ENCODE measurements around the gene LHX4. TPM values are rescaled to one million over a fixed set of nuclear protein-coding genes. Genes with fewer than 3 reads are reported as not detected.

Gene LHX4
- total and polyA plus RNA-seq, 9 of the 15 experiments (the other 6 are each of a cell fraction or from before 2014, with no cell fraction given): 0.01 to 0.11 (median 0.07) TPM; not detected in 5

GRCh38 chr1:180213401-180214170 lies 16.5 kb upstream of the LHX4 start (continued):
- TF ChIP-seq SP1 (CRISPR knock-in tag; IDR thresholded peaks at IDR 0.05) (no peak), ETS2 (tag; IDR thresholded peaks at IDR 0.05; ENCODE audit: borderline replicate concordance, poor library complexity, severe bottlenecking) (no peak), ZNF311 (CRISPR knock-in tag; IDR thresholded peaks at IDR 0.05) (no peak), RAD21 (CRISPR knock-in tag; conservative IDR thresholded peaks at IDR 0.05 in 1 of 2, IDR thresholded peaks at IDR 0.05 in 1 of 2) (peak; percentile 39 to 63; a peak in 3 of 4 replicates), TFAP4 (CRISPR knock-in tag; IDR thresholded peaks at IDR 0.05; ENCODE audit: borderline replicate concordance) (peak; percentile 38), KLF16 (IDR thresholded peaks at IDR 0.05) (no peak), MED1 (CRISPR knock-in tag; IDR thresholded peaks at IDR 0.05; ENCODE audit: borderline replicate concordance) (no peak), NR1H2 (CRISPR knock-in tag; IDR thresholded peaks at IDR 0.05) (no peak), MYC (IDR thresholded peaks at IDR 0.05; ENCODE audit: low read depth, low read length) (0 out of 2 replicates have a peak, but pooled peaks have one; percentile 10), MYC (CRISPR knock-in tag; IDR thresholded peaks at IDR 0.05; ENCODE audit: borderline replicate concordance, low read depth) (no peak), EWSR1 (IDR thresholded peaks at IDR 0.05; ENCODE audit: borderline replicate concordance, low read depth, partially characterized antibody) (no peak), U2AF1 (optimal IDR thresholded peaks at IDR 0.05; ENCODE audit: low read depth, low read length) (no peak), TCF7L2 (IDR thresholded peaks at IDR 0.05; ENCODE audit: low read depth, low read length) (no peak), EP400 (IDR thresholded peaks at IDR 0.05) (0 out of 2 replicates have a peak, but pooled peaks have one; percentile 26), ELF1 (tag; IDR thresholded peaks at IDR 0.05) (peak; percentile 49), ZBTB17 (CRISPR knock-in tag; IDR thresholded peaks at IDR 0.05) (no peak), ARID1B (IDR thresholded peaks at IDR 0.05) (no peak)
- TF ChIP-seq, protein P1, sequence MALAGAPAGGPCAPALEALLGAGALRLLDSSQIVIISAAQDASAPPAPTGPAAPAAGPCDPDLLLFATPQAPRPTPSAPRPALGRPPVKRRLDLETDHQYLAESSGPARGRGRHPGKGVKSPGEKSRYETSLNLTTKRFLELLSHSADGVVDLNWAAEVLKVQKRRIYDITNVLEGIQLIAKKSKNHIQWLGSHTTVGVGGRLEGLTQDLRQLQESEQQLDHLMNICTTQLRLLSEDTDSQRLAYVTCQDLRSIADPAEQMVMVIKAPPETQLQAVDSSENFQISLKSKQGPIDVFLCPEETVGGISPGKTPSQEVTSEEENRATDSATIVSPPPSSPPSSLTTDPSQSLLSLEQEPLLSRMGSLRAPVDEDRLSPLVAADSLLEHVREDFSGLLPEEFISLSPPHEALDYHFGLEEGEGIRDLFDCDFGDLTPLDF (CRISPR knock-in tag; IDR thresholded peaks at IDR 0.05): 0 out of 2 replicates have a peak, but pooled peaks have one; percentile 30
- TF ChIP-seq, protein P2, sequence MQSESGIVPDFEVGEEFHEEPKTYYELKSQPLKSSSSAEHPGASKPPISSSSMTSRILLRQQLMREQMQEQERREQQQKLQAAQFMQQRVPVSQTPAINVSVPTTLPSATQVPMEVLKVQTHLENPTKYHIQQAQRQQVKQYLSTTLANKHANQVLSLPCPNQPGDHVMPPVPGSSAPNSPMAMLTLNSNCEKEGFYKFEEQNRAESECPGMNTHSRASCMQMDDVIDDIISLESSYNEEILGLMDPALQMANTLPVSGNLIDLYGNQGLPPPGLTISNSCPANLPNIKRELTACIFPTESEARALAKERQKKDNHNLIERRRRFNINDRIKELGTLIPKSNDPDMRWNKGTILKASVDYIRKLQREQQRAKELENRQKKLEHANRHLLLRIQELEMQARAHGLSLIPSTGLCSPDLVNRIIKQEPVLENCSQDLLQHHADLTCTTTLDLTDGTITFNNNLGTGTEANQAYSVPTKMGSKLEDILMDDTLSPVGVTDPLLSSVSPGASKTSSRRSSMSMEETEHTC (IDR thresholded peaks at IDR 0.05): peak; percentile 69; the same call in 1 of the 2 replicates
- TF ChIP-seq, protein P3, sequence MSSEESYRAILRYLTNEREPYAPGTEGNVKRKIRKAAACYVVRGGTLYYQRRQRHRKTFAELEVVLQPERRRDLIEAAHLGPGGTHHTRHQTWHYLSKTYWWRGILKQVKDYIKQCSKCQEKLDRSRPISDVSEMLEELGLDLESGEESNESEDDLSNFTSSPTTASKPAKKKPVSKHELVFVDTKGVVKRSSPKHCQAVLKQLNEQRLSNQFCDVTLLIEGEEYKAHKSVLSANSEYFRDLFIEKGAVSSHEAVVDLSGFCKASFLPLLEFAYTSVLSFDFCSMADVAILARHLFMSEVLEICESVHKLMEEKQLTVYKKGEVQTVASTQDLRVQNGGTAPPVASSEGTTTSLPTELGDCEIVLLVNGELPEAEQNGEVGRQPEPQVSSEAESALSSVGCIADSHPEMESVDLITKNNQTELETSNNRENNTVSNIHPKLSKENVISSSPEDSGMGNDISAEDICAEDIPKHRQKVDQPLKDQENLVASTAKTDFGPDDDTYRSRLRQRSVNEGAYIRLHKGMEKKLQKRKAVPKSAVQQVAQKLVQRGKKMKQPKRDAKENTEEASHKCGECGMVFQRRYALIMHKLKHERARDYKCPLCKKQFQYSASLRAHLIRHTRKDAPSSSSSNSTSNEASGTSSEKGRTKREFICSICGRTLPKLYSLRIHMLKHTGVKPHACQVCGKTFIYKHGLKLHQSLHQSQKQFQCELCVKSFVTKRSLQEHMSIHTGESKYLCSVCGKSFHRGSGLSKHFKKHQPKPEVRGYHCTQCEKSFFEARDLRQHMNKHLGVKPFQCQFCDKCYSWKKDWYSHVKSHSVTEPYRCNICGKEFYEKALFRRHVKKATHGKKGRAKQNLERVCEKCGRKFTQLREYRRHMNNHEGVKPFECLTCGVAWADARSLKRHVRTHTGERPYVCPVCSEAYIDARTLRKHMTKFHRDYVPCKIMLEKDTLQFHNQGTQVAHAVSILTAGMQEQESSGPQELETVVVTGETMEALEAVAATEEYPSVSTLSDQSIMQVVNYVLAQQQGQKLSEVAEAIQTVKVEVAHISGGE (CRISPR knock-in tag; IDR thresholded peaks at IDR 0.05): no peak

Measured in K562 (cell line).